SU-DHL-6 (cell line): ENCODE data around the gene CLIC6.
A peak's percentile ranks its signal among the peaks of the same experiment; 100 is the strongest.

Experiments used
- H2AFZ ChIP-seq: fragments of 200-600 bp; sonication (generic); 2 replicates; pipeline ENCODE4 v1.6.1; 2014; ENCODE audit warnings: low read depth, mild to moderate bottlenecking, moderate library complexity, mixed read lengths, antibody characterized with exemption, low read length; ENCODE audit not compliant: severe bottlenecking
- H3F3A ChIP-seq: fragments of 200-600 bp; shearing (Covaris generic); 2 replicates; pipeline ENCODE4 v1.6.0; 2016; ENCODE audit warnings: antibody characterized with exemption, mild to moderate bottlenecking; ENCODE audit not compliant: insufficient read depth
- H3K27ac ChIP-seq: fragments of 200-600 bp; sonication (generic); 2 replicates; pipeline ENCODE4 v1.5.1; 2016; ENCODE audit warnings: low read depth, mild to moderate bottlenecking, low read length, moderate library complexity, mixed read lengths
- H3K27me3 ChIP-seq: fragments of 200-600 bp; sonication (generic), shearing (Covaris generic); 2 replicates; pipeline ENCODE4 v1.6.0; 2014; ENCODE audit warnings: mild to moderate bottlenecking, low read length
- H3K36me3 ChIP-seq: fragments of 200-600 bp; sonication (generic); 2 replicates; pipeline ENCODE4 v1.6.1; 2014; ENCODE audit warnings: mild to moderate bottlenecking, low read length, mixed read lengths
- H3K4me2 ChIP-seq: fragments of 300-600, 200-600 bp; shearing (Covaris generic), sonication (generic); 2 replicates; pipeline ENCODE4 v1.6.0; 2014; ENCODE audit warnings: low read length, low read depth, mild to moderate bottlenecking; ENCODE audit not compliant: poor library complexity, severe bottlenecking
- H3K4me3 ChIP-seq: fragments of 200-600 bp; sonication (generic); 2 replicates; pipeline ENCODE4 v1.5.1; 2014; ENCODE audit warnings: antibody characterized with exemption, low read length, mild to moderate bottlenecking, mixed read lengths; ENCODE audit not compliant: insufficient read depth, poor library complexity, severe bottlenecking
- H3K79me2 ChIP-seq: fragments of 200-600 bp; sonication (generic); 2 replicates; pipeline ENCODE4 v1.6.1; 2014; ENCODE audit warnings: mild to moderate bottlenecking, low read length, moderate library complexity; ENCODE audit not compliant: insufficient read depth
- H3K9ac ChIP-seq: fragments of 200-600 bp; sonication (generic); 2 replicates; pipeline ENCODE4 v1.7.0; 2014; ENCODE audit warnings: mild to moderate bottlenecking, low read length
- H3K9me2 ChIP-seq: fragments of 200-600 bp; sonication (generic); replicated peaks from 2 replicates; pipeline ENCODE4 v1.6.1; 2014; ENCODE audit warnings: low read length; ENCODE audit not compliant: insufficient read depth
- H3K9me3 ChIP-seq: fragments of 200-600 bp; sonication (generic); 2 replicates; pipeline ENCODE4 v1.6.1; 2014; ENCODE audit warnings: low read length, mixed read lengths; ENCODE audit not compliant: insufficient read depth
- H4K20me1 ChIP-seq: fragments of 200-600 bp; sonication (generic); 2 replicates; pipeline ENCODE4 v1.6.1; 2014; ENCODE audit warnings: low read depth, mild to moderate bottlenecking, antibody characterized with exemption, low read length, moderate library complexity, mixed read lengths
- CTCF ChIP-seq: fragments of 200-600 bp; sonication (generic); IDR thresholded peaks from one replicate; pipeline ENCODE4 v1.5.1; 2017; ENCODE audit warnings: antibody characterized with exemption, mild to moderate bottlenecking, low read length, moderate library complexity; ENCODE audit not compliant: insufficient read depth, poor library complexity, severe bottlenecking
- EZH2phosphoT487 ChIP-seq: fragments of 200-600 bp; sonication (generic), shearing (Covaris generic); conservative IDR thresholded peaks from 2 replicates; pipeline ENCODE4 v1.6.1; 2018; ENCODE audit warnings: mild to moderate bottlenecking, antibody characterized with exemption, low read length, moderate library complexity, mixed read lengths

CLIC6 gene

GRCh38 chr21:34630536-34631143 is 38.2 kb upstream of the CLIC6 start:
- Histone ChIP-seq H3F3A (no peaks in the 10 kb centered on the region), H3K36me3 (no peaks in the 10 kb centered on the region), H4K20me1 (no peaks in the 10 kb centered on the region), H3K4me3 (no peak overlapping the region), H3K4me2 (no peak overlapping the region), H3K9ac (no peak overlapping the region), H3K27me3 (no peaks in the 10 kb centered on the region), H3K79me2 (no peaks in the 10 kb centered on the region), H3K9me3 (no peaks in the 10 kb centered on the region), H3K27ac (no peak overlapping the region), H3K9me2 (no peaks in the 10 kb centered on the region), H2AFZ (no peak overlapping the region)
- TF ChIP-seq EZH2phosphoT487 (no peak), CTCF (peak; percentile 75)

GRCh38 chr21:34632498-34632897 is 36.3 kb upstream of the CLIC6 start:
- no peaks in the 10 kb centered on the region for H3K79me2 ChIP-seq
- H4K20me1 ChIP-seq: no peaks in the 10 kb centered on the region
- TF ChIP-seq CTCF: no peak
- TF ChIP-seq EZH2phosphoT487: no peak
- no peaks in the 10 kb centered on the region for H3K9me3 ChIP-seq
- H3K36me3 ChIP-seq: no peaks in the 10 kb centered on the region
- H3F3A ChIP-seq: no peaks in the 10 kb centered on the region
- no peak overlapping the region for H3K9ac ChIP-seq
- H2AFZ ChIP-seq: no peak overlapping the region
- H3K27me3 ChIP-seq: no peaks in the 10 kb centered on the region
- no peaks in the 10 kb centered on the region for H3K9me2 ChIP-seq
- no peak overlapping the region for H3K27ac ChIP-seq
- no peak overlapping the region for H3K4me2 ChIP-seq
- no peak overlapping the region for H3K4me3 ChIP-seq

- Histone ChIP-seq H3K4me3 (no peak overlapping the region), H3K27ac (no peak overlapping the region), H4K20me1 (no peaks in the 10 kb centered on the region), H3K9me2 (no peaks in the 10 kb centered on the region), H3K27me3 (no peaks in the 10 kb centered on the region), H3K9me3 (no peaks in the 10 kb centered on the region), H3K9ac (no peak overlapping the region), H3K4me2 (no peak overlapping the region), H3K36me3 (no peaks in the 10 kb centered on the region), H3F3A (no peaks in the 10 kb centered on the region), H2AFZ (no peak overlapping the region), H3K79me2 (no peaks in the 10 kb centered on the region)
- TF ChIP-seq CTCF: peak; percentile 43
- TF ChIP-seq EZH2phosphoT487: no peak
Measured at GRCh38 chr21:34635307-34635706, 33.5 kb upstream of the CLIC6 start.
